Body of pancreas (tissue), 4 donors: ENCODE measurements around the gene SRPK3.

Source experiments
- CTCF ChIP-seq, 7 experiments: fragments of 450-650 bp in 4 of 7; fragments of 200-600 bp in 3 of 7; sonication (generic) in 3 of 7; IDR thresholded peaks; one replicate each; pipeline ENCODE4 v1.5.1; 2016 to 2019; ENCODE audit warnings: antibody characterized with exemption in 7 of 7
- POLR2A ChIP-seq, 3 donors: fragments of 450-650 bp; IDR thresholded peaks; one replicate each; pipeline ENCODE4 v1.6.1; 2016; ENCODE audit warnings: antibody characterized with exemption in 3 of 3, mild to moderate bottlenecking in 2 of 3

GRCh38 chrX:153801669-153802068 is 20.8 kb downstream of the SRPK3 start:
- TF ChIP-seq CTCF (IDR thresholded peaks at IDR 0.05) (no peak), POLR2A (IDR thresholded peaks at IDR 0.05) (no peak)
